Loucy (cell line): ENCODE results near the gene GPC5.

Experiments used
- H2AFZ ChIP-seq: fragments of 200-600 bp; sonication (generic); 2 replicates; pipeline ENCODE4 v1.6.0; 2016; ENCODE audit warnings: antibody characterized with exemption, mild to moderate bottlenecking, low read length, moderate library complexity
- H3F3A ChIP-seq: fragments of 200-600 bp; 2 replicates; pipeline ENCODE4 v1.6.0; 2016; ENCODE audit warnings: antibody characterized with exemption, low read depth, mild to moderate bottlenecking
- H3K27me3 ChIP-seq: fragments of 200-600 bp; sonication (generic); 2 replicates; pipeline ENCODE4 v1.6.1; 2014; ENCODE audit warnings: low read length, mild to moderate bottlenecking; ENCODE audit not compliant: insufficient read depth, poor library complexity, severe bottlenecking
- H3K36me3 ChIP-seq: fragments of 200-600 bp; sonication (generic); 2 replicates; pipeline ENCODE4 v1.6.1; 2016; ENCODE audit warnings: low read length; ENCODE audit not compliant: insufficient read depth
- H3K4me1 ChIP-seq: fragments of 200-600 bp; sonication (generic); 2 replicates; pipeline ENCODE4 v1.5.1; 2014; ENCODE audit warnings: low read length, mild to moderate bottlenecking; ENCODE audit not compliant: insufficient read depth, poor library complexity, severe bottlenecking
- H3K4me2 ChIP-seq: fragments of 200-600 bp; sonication (generic); 2 replicates; pipeline ENCODE4 v1.6.0; 2014; ENCODE audit warnings: antibody characterized with exemption, low read length, low read depth, mild to moderate bottlenecking; ENCODE audit not compliant: poor library complexity, severe bottlenecking
- H3K4me3 ChIP-seq: fragments of 200-600 bp; sonication (generic); 2 replicates; pipeline ENCODE4 v1.5.1; 2014; ENCODE audit warnings: low read length, mild to moderate bottlenecking, mixed read lengths; ENCODE audit not compliant: poor library complexity, severe bottlenecking
- H3K79me2 ChIP-seq: fragments of 200-600 bp; sonication (generic); 2 replicates; pipeline ENCODE4 v1.6.1; 2014; ENCODE audit warnings: low read length; ENCODE audit not compliant: insufficient read depth
- H3K9ac ChIP-seq: fragments of 200-600 bp; sonication (generic); 2 replicates; pipeline ENCODE4 v1.6.0; 2014; ENCODE audit warnings: mild to moderate bottlenecking, low read depth, low read length, moderate library complexity; ENCODE audit not compliant: poor library complexity, severe bottlenecking
- H3K9me2 ChIP-seq: fragments of 200-600 bp; sonication (generic); replicated peaks from 2 replicates; pipeline ENCODE4 v1.6.1; 2016; ENCODE audit warnings: low read depth, low read length, mixed read lengths
- H3K9me3 ChIP-seq: fragments of 200-600 bp; sonication (generic); 2 replicates; pipeline ENCODE4 v1.6.1; 2014; ENCODE audit warnings: mild to moderate bottlenecking, antibody characterized with exemption, low read length, low read depth; ENCODE audit not compliant: insufficient read depth
- H4K20me1 ChIP-seq: fragments of 200-600 bp; sonication (generic); 2 replicates; pipeline ENCODE4 v1.6.0; 2014; ENCODE audit warnings: antibody characterized with exemption, low read length, mild to moderate bottlenecking; ENCODE audit not compliant: insufficient read depth, poor library complexity, severe bottlenecking
- EZH2phosphoT487 ChIP-seq: fragments of 200-600 bp; IDR thresholded peaks from 2 replicates; pipeline ENCODE4 v1.6.1; 2018; ENCODE audit warnings: antibody characterized with exemption, mild to moderate bottlenecking, moderate library complexity, borderline replicate concordance
- TF ChIP-seq, protein P1 (sequence below): fragments of 200-600 bp; sonication (generic); conservative IDR thresholded peaks from 2 replicates; pipeline ENCODE4 v1.5.1; 2014; ENCODE audit warnings: mild to moderate bottlenecking, antibody characterized with exemption, low read length

The GPC5 gene

DNA sequence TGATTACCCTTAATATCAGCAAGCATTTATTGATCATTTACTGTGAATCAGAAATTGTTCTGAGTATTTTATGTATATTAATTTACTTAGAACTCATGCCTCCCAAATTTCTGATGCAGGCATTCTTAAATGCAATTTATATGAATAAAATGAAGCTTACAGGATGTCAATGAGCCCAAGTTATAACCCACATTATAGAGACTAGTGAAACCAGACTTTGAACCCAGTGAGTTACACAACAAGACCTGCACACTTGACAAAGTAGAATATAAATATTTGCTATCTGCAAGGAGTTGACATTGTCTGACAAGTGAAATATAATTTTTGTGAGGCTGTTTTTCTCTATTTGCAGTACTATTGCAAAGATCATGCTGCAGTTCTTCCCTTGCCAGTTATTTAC, 656.0 kb downstream of the GPC5 start:
- Histone ChIP-seq H3K9ac (no peak overlapping the region), H3K4me2 (no peak overlapping the region), H3F3A (no peaks in the 10 kb centered on the region)

DNA sequence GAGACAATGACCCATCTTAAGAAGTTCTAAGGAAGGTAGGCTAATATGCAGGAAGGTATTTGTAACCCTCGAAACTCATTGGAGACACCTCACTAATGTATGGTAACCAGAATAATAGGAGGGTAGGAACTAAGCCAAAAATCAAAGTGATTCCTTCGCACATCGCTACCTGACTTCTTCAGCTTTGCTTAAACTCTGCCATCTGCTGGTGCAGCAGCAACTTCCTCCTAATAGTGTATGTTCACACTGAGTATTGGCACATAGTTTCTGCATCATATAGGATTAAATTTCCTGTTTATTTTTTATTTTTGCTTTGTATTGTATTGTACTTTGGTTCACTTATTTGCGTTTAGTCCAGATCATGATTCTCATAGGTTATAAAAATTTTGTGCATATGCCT, 676.2 kb downstream of the GPC5 start:
- no peaks in the 10 kb centered on the region for H3K9me3 ChIP-seq
- H3K36me3 ChIP-seq = no peaks in the 10 kb centered on the region
- no peak overlapping the region for H3K9ac ChIP-seq
- no peak overlapping the region for H3K4me3 ChIP-seq
- H3K27me3 ChIP-seq = no peaks in the 10 kb centered on the region
- H3K4me1 ChIP-seq = no peaks in the 10 kb centered on the region
- no peaks in the 10 kb centered on the region for H3K9me2 ChIP-seq
- H4K20me1 ChIP-seq = no peaks in the 10 kb centered on the region
- H3F3A ChIP-seq = no peaks in the 10 kb centered on the region
- TF ChIP-seq, protein P1, sequence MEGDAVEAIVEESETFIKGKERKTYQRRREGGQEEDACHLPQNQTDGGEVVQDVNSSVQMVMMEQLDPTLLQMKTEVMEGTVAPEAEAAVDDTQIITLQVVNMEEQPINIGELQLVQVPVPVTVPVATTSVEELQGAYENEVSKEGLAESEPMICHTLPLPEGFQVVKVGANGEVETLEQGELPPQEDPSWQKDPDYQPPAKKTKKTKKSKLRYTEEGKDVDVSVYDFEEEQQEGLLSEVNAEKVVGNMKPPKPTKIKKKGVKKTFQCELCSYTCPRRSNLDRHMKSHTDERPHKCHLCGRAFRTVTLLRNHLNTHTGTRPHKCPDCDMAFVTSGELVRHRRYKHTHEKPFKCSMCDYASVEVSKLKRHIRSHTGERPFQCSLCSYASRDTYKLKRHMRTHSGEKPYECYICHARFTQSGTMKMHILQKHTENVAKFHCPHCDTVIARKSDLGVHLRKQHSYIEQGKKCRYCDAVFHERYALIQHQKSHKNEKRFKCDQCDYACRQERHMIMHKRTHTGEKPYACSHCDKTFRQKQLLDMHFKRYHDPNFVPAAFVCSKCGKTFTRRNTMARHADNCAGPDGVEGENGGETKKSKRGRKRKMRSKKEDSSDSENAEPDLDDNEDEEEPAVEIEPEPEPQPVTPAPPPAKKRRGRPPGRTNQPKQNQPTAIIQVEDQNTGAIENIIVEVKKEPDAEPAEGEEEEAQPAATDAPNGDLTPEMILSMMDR = peak; percentile 36
- no peak for TF ChIP-seq EZH2phosphoT487
- H3K4me2 ChIP-seq = no peak overlapping the region
- no peaks in the 10 kb centered on the region for H3K79me2 ChIP-seq
- H2AFZ ChIP-seq = no peak overlapping the region

More for the DNA sequence above, 656.0 kb downstream of the GPC5 start:
- no peaks in the 10 kb centered on the region for H3K9me3 ChIP-seq
- TF ChIP-seq EZH2phosphoT487 = no peak
- TF ChIP-seq, protein P1 = no peak
- H3K4me3 ChIP-seq = no peak overlapping the region
- H4K20me1 ChIP-seq = no peaks in the 10 kb centered on the region
- no peaks in the 10 kb centered on the region for H3K79me2 ChIP-seq
- H3K27me3 ChIP-seq = no peaks in the 10 kb centered on the region
- H3K9me2 ChIP-seq = no peaks in the 10 kb centered on the region
- no peaks in the 10 kb centered on the region for H3K4me1 ChIP-seq
- no peak overlapping the region for H2AFZ ChIP-seq
- H3K36me3 ChIP-seq = no peaks in the 10 kb centered on the region

DNA sequence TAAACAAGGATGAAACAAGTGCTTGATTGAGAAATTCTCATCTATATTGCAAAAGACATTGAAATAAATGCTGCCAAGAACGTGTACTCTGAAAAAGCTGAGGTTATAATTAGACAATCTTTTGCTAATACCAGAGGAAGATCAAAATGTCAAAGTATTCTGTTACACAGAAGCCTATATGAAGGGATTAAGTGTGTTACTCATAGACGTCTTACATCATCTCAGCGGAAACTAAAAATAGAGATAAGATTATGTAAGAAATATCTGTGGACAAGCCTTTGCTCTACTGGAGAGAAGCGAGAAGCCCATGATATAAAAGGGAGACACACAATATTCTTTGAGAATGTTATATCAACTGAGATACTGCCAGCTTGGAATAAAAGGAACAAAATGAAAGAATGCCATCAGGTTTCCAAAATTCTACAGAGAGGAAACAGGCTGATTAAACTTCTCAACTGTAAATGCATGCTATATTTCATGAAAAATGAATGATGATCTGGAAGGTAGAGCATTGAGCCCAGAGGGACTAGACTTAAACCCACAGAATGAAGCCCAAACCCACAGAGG, 699.0 kb downstream of the GPC5 start:
- H3K27me3 ChIP-seq = no peaks in the 10 kb centered on the region
- H3K4me2 ChIP-seq = no peak overlapping the region
- H3K9me2 ChIP-seq = no peaks in the 10 kb centered on the region
- no peaks in the 10 kb centered on the region for H3F3A ChIP-seq
- no peaks in the 10 kb centered on the region for H4K20me1 ChIP-seq
- TF ChIP-seq, protein P1 = no peak
- TF ChIP-seq EZH2phosphoT487 = no peak
- no peaks in the 10 kb centered on the region for H3K79me2 ChIP-seq
- no peak overlapping the region for H3K4me3 ChIP-seq
- no peaks in the 10 kb centered on the region for H3K36me3 ChIP-seq
- H2AFZ ChIP-seq = no peak overlapping the region
- H3K9ac ChIP-seq = no peak overlapping the region
- H3K9me3 ChIP-seq = no peaks in the 10 kb centered on the region
- H3K4me1 ChIP-seq = no peaks in the 10 kb centered on the region
